SU-DHL-6 (cell line): ENCODE data around the gene HAPSTR1.
"Not testable (repeated sequence)": the region's sequence is repeated elsewhere in the genome, so short reads cannot be mapped to it uniquely, and the experiment has no call there.

Experiments
- H2AFZ ChIP-seq: fragments of 200-600 bp; sonication (generic); 2 replicates; pipeline ENCODE4 v1.6.1; 2014; ENCODE audit warnings: low read depth, mild to moderate bottlenecking, moderate library complexity, mixed read lengths, antibody characterized with exemption, low read length; ENCODE audit not compliant: severe bottlenecking
- H3F3A ChIP-seq: fragments of 200-600 bp; shearing (Covaris generic); 2 replicates; pipeline ENCODE4 v1.6.0; 2016; ENCODE audit warnings: antibody characterized with exemption, mild to moderate bottlenecking; ENCODE audit not compliant: insufficient read depth
- H3K27ac ChIP-seq: fragments of 200-600 bp; sonication (generic); 2 replicates; pipeline ENCODE4 v1.5.1; 2016; ENCODE audit warnings: low read depth, mild to moderate bottlenecking, low read length, moderate library complexity, mixed read lengths
- H3K27me3 ChIP-seq: fragments of 200-600 bp; sonication (generic), shearing (Covaris generic); 2 replicates; pipeline ENCODE4 v1.6.0; 2014; ENCODE audit warnings: mild to moderate bottlenecking, low read length
- H3K36me3 ChIP-seq: fragments of 200-600 bp; sonication (generic); 2 replicates; pipeline ENCODE4 v1.6.1; 2014; ENCODE audit warnings: mild to moderate bottlenecking, low read length, mixed read lengths
- H3K4me2 ChIP-seq: fragments of 300-600, 200-600 bp; shearing (Covaris generic), sonication (generic); 2 replicates; pipeline ENCODE4 v1.6.0; 2014; ENCODE audit warnings: low read length, low read depth, mild to moderate bottlenecking; ENCODE audit not compliant: poor library complexity, severe bottlenecking
- H3K4me3 ChIP-seq: fragments of 200-600 bp; sonication (generic); 2 replicates; pipeline ENCODE4 v1.5.1; 2014; ENCODE audit warnings: antibody characterized with exemption, low read length, mild to moderate bottlenecking, mixed read lengths; ENCODE audit not compliant: insufficient read depth, poor library complexity, severe bottlenecking
- H3K79me2 ChIP-seq: fragments of 200-600 bp; sonication (generic); 2 replicates; pipeline ENCODE4 v1.6.1; 2014; ENCODE audit warnings: mild to moderate bottlenecking, low read length, moderate library complexity; ENCODE audit not compliant: insufficient read depth
- H3K9ac ChIP-seq: fragments of 200-600 bp; sonication (generic); 2 replicates; pipeline ENCODE4 v1.7.0; 2014; ENCODE audit warnings: mild to moderate bottlenecking, low read length
- H3K9me2 ChIP-seq: fragments of 200-600 bp; sonication (generic); replicated peaks from 2 replicates; pipeline ENCODE4 v1.6.1; 2014; ENCODE audit warnings: low read length; ENCODE audit not compliant: insufficient read depth
- H3K9me3 ChIP-seq: fragments of 200-600 bp; sonication (generic); 2 replicates; pipeline ENCODE4 v1.6.1; 2014; ENCODE audit warnings: low read length, mixed read lengths; ENCODE audit not compliant: insufficient read depth
- H4K20me1 ChIP-seq: fragments of 200-600 bp; sonication (generic); 2 replicates; pipeline ENCODE4 v1.6.1; 2014; ENCODE audit warnings: low read depth, mild to moderate bottlenecking, antibody characterized with exemption, low read length, moderate library complexity, mixed read lengths
- CTCF ChIP-seq: fragments of 200-600 bp; sonication (generic); IDR thresholded peaks from one replicate; pipeline ENCODE4 v1.5.1; 2017; ENCODE audit warnings: antibody characterized with exemption, mild to moderate bottlenecking, low read length, moderate library complexity; ENCODE audit not compliant: insufficient read depth, poor library complexity, severe bottlenecking
- EZH2phosphoT487 ChIP-seq: fragments of 200-600 bp; sonication (generic), shearing (Covaris generic); conservative IDR thresholded peaks from 2 replicates; pipeline ENCODE4 v1.6.1; 2018; ENCODE audit warnings: mild to moderate bottlenecking, antibody characterized with exemption, low read length, moderate library complexity, mixed read lengths

HAPSTR1 gene, protein sequence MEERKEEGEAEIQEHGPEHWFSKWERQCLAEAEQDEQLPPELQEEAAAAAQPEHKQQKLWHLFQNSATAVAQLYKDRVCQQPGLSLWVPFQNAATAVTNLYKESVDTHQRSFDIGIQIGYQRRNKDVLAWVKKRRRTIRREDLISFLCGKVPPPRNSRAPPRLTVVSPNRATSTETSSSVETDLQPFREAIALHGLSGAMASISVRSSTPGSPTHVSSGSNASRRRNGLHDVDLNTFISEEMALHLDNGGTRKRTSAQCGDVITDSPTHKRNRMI

GRCh38 chr16:9090960-9091866 lies at the start of gene HAPSTR1:
HAPSTR1 (plus strand) TSS chr16:9091644; CDS start chr16:9092045, 401 bp downstream.
- TF ChIP-seq EZH2phosphoT487 (no peak), CTCF (no peak)
- H3K79me2 ChIP-seq, result peaks cover 45% of the 10 kb centered on the region
- H4K20me1 ChIP-seq, result peaks cover 28% of the 10 kb centered on the region
- peak within 1 kb of the TSS; percentile 88 for H3K4me2 ChIP-seq
- peak within 1 kb of the TSS; percentile 82 for H2AFZ ChIP-seq
- no peaks in the 10 kb centered on the region for H3K27me3 ChIP-seq
- no peaks in the 10 kb centered on the region; the same call in none of the 2 replicates for H3F3A ChIP-seq
- H3K9me3 ChIP-seq, result no peaks in the 10 kb centered on the region
- peak within 1 kb of the TSS; percentile 77 for H3K4me3 ChIP-seq
- no peaks in the 10 kb centered on the region for H3K9me2 ChIP-seq
- peak within 1 kb of the TSS; percentile 95 for H3K9ac ChIP-seq
- H3K27ac ChIP-seq, result peak within 1 kb of the TSS; percentile 66
- peaks cover 18% of the 10 kb centered on the region; the same call in 1 of the 2 replicates for H3K36me3 ChIP-seq

DNA sequence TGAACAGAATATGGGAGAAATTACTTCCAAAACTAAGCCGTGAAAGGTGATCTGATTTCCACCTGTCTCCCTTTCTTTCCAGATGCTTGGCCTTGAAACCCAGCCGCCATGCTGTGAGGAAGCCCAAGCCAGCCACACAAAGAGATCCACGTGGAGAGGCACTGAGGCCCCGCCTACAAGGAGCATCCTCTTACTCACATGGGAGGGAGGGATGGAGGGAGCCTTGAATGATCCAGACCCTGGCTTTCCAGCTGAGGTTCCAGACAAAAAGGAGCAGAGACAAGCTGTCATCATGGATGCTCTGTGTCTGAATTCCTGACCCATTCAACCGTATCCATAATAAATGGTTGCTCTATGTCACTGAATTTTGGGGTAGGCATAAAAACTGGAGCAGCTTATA lies 48.9 kb upstream of the HAPSTR1 start:
- H3K79me2 ChIP-seq, result no peaks in the 10 kb centered on the region
- no peak overlapping the region for H2AFZ ChIP-seq
- no peak overlapping the region for H3K4me3 ChIP-seq
- no peaks in the 10 kb centered on the region for H3K36me3 ChIP-seq
- no peak overlapping the region for H3K4me2 ChIP-seq
- H3K9me3 ChIP-seq, result peaks cover 10% of the 10 kb centered on the region; the same call in 1 of the 2 replicates
- H3K9me2 ChIP-seq, result no peaks in the 10 kb centered on the region
- H3K27ac ChIP-seq, result no peak overlapping the region
- no peaks in the 10 kb centered on the region for H4K20me1 ChIP-seq
- H3K27me3 ChIP-seq, result no peaks in the 10 kb centered on the region
- H3K9ac ChIP-seq, result no peak overlapping the region
- no peak for TF ChIP-seq CTCF
- no peak for TF ChIP-seq EZH2phosphoT487
- no peaks in the 10 kb centered on the region for H3F3A ChIP-seq

DNA sequence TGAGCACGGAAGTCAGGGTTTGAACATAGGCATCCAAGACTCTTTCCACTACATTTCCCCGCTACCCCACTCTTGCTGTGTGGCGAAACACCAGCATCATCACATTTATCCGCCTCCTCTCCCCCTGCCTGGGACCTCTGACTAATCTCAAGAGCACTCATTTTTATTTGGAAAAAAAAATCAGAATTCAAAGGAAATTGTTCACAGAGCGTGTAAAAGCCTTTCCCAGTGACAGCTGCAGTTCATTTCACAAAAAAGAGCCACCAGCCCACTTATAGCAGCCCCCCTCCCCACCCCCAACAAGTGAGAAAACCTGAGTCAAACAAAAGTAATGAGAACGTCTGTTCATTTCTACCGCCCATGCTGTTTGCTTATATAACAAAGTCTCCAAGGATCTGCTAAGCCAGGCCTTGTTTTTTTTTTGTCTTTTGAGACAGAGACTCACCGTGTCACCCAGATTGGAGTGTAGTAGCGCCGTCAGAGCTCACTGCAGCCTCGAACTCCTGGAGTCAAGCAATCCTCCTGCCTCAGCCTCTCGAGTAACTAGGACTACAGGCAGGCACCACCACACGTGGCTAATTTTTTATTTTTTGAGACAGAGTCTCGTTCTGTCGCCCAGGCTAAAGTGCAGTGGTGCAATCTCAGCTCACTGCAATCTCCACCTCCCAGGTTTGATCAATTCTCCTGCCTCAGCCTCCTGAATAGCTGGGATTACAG lies 48.3 kb upstream of the HAPSTR1 start:
- Histone ChIP-seq H3K4me2 (no peak overlapping the region), H3K27ac (no peak overlapping the region), H3K9me3 (peaks cover 10% of the 10 kb centered on the region; the same call in 1 of the 2 replicates), H3K27me3 (no peaks in the 10 kb centered on the region), H3K9ac (no peak overlapping the region), H3F3A (no peaks in the 10 kb centered on the region), H3K36me3 (no peaks in the 10 kb centered on the region), H3K79me2 (no peaks in the 10 kb centered on the region), H3K9me2 (no peaks in the 10 kb centered on the region), H3K4me3 (no peak overlapping the region), H2AFZ (no peak overlapping the region), H4K20me1 (no peaks in the 10 kb centered on the region)
- TF ChIP-seq EZH2phosphoT487 (no peak), CTCF (no peak)

GRCh38 chr16:9045562-9045961 lies 45.9 kb upstream of the HAPSTR1 start:
- not testable (repeated sequence) for H4K20me1 ChIP-seq, H3F3A ChIP-seq, H3K79me2 ChIP-seq, H3K9ac ChIP-seq, H3K9me2 ChIP-seq, H3K36me3 ChIP-seq, H3K27me3 ChIP-seq, H3K27ac ChIP-seq, H2AFZ ChIP-seq, H3K4me3 ChIP-seq, H3K4me2 ChIP-seq
- peaks cover 10% of the 10 kb centered on the region; the same call in 1 of the 2 replicates for H3K9me3 ChIP-seq
